HepG2 (cell line): Measurements from ENCODE around the gene BACE1-AS. TPM values are rescaled to one million over a fixed set of nuclear protein-coding genes. Genes with fewer than 3 reads are reported as not detected.

Experiments
- ATAC-seq: fragments of 200-7000 bp; cut with Tn5 transposase; 3 replicates; pipeline ENCODE4 v1.9.1; 2020; ENCODE audit warnings: mild to moderate bottlenecking, moderate library complexity
- BruUV-seq: library from RNA; stranded (reverse); fragments of 400-500 nt; replicated peaks from 2 replicates; lab custom pipeline; 2021; lab: Mats Ljungman, UMichigan
- CTCF ChIA-PET: fragments of 300-600 bp; formaldehyde crosslinking; extraction: SDS; loops from one replicate; lab custom pipeline; 2021; ENCODE audit warnings: low total read pairs, inconsistent platforms, low intra/inter-chr PET ratio; lab: Yijun Ruan, JAX
- POLR2A ChIA-PET: fragments of 350-600 bp; sonication (Branson Sonifier 250); formaldehyde crosslinking; loops from one replicate; lab custom pipeline; 2020; ENCODE audit warnings: antibody characterized with exemption, inconsistent platforms; lab: Yijun Ruan, JAX
- DNase-seq: peaks from one replicate; pipeline ENCODE4 v3.0.0-alpha.2; 2015; ENCODE audit warnings: low spot score
- FAIRE-seq: peaks from 3 replicates; lab custom pipeline; 2011; peaks lifted over from hg19 to GRCh38; lab: Jason Lieb, UNC
- H2AFZ ChIP-seq: one replicate; pipeline ENCODE4 v1.6.1; 2011; ENCODE audit warnings: low read length, inconsistent platforms
- H3K27ac ChIP-seq: fragments of 300-600 bp; 3 replicates; pipeline ENCODE4 v1.8.0; 2011; ENCODE audit warnings: mixed run types, mild to moderate bottlenecking, mixed read lengths, low read length, inconsistent platforms; ENCODE audit not compliant: insufficient read depth; ENCODE audit errors: extremely low read length
- H3K27me3 ChIP-seq, 2 experiments: fragments of 200-600 bp in 1 of 2; 2 replicates in 1 of 2; 3 replicates in 1 of 2; pipeline versions ENCODE4 v1.6.0 to v1.8.0; 2011; ENCODE audit warnings: low read length in 2 of 2, mild to moderate bottlenecking in 2 of 2, moderate library complexity in 2 of 2, inconsistent platforms in 1 of 2; ENCODE audit not compliant: insufficient read depth in 2 of 2, control insufficient read depth in 1 of 2
- H3K36me3 ChIP-seq, 2 experiments: fragments of 200-600 bp in 1 of 2; replicated peaks in 1 of 2; 2 replicates in 1 of 2; 3 replicates in 1 of 2; pipeline versions ENCODE4 v1.5.1 to v1.8.0; 2011; ENCODE audit warnings: low read length in 2 of 2, inconsistent platforms in 1 of 2; ENCODE audit not compliant: insufficient read depth in 2 of 2, control insufficient read depth in 1 of 2
- H3K4me1 ChIP-seq: 2 replicates; pipeline ENCODE4 v1.5.1; 2012; ENCODE audit warnings: low read length, inconsistent platforms; ENCODE audit not compliant: insufficient read depth
- H3K4me2 ChIP-seq: 2 replicates; pipeline ENCODE4 v1.6.0; 2011; ENCODE audit warnings: low read depth, low read length, inconsistent platforms
- H3K4me3 ChIP-seq, 3 experiments: fragments of 200-600 bp in 1 of 3; sonication (generic), shearing (Covaris generic) in 1 of 3; replicated peaks in 1 of 3; 2 replicates each; pipeline ENCODE4 v1.5.1; 2011 to 2016; ENCODE audit warnings: low read length in 3 of 3, inconsistent platforms in 2 of 3, low read depth in 2 of 3, mild to moderate bottlenecking in 2 of 3, control low read depth in 1 of 3, mixed read lengths in 1 of 3; ENCODE audit not compliant: insufficient read depth in 1 of 3
- H3K79me2 ChIP-seq: one replicate; pipeline ENCODE4 v1.6.1; 2011; ENCODE audit warnings: low read length, inconsistent platforms; ENCODE audit not compliant: insufficient read depth
- H3K9ac ChIP-seq: 2 replicates; pipeline ENCODE4 v1.6.0; 2011; ENCODE audit warnings: mild to moderate bottlenecking, low read depth, low read length, inconsistent platforms; ENCODE audit not compliant: insufficient read depth
- H3K9me3 ChIP-seq: 2 replicates; pipeline ENCODE4 v1.5.1; 2012; ENCODE audit warnings: mild to moderate bottlenecking, low read length
- H4K20me1 ChIP-seq: 2 replicates; pipeline ENCODE4 v1.6.0; 2011; ENCODE audit warnings: inconsistent platforms, mild to moderate bottlenecking, low read length, moderate library complexity; ENCODE audit not compliant: insufficient read depth
- CENPX ChIP-seq: sonication (generic); formaldehyde crosslinking; IDR thresholded peaks from 2 replicates; pipeline ENCODE4 v1.9.0; 2021; ENCODE audit warnings: mild to moderate bottlenecking, missing genetic modification reagents, moderate library complexity
- KLF12 ChIP-seq: sonication (generic); formaldehyde crosslinking; IDR thresholded peaks from 2 replicates; pipeline ENCODE4 v1.4.0; 2020; ENCODE audit warnings: missing genetic modification reagents, borderline replicate concordance
- KLF13 ChIP-seq: sonication (generic); formaldehyde crosslinking; IDR thresholded peaks from 2 replicates; pipeline ENCODE4 v1.4.0; 2020; ENCODE audit warnings: mild to moderate bottlenecking, missing genetic modification reagents
- SSRP1 ChIP-seq: IDR thresholded peaks from 2 replicates; pipeline ENCODE4 v1.6.1; 2016; ENCODE audit warnings: control low read depth
- TCF7 ChIP-seq: sonication (generic); IDR thresholded peaks from 2 replicates; pipeline ENCODE4 v1.6.1; 2016; ENCODE audit warnings: antibody characterized with exemption, low read depth
- ZNF484 ChIP-seq: sonication (generic); formaldehyde crosslinking; IDR thresholded peaks from 2 replicates; pipeline ENCODE4 v1.5.1; 2020; ENCODE audit warnings: mild to moderate bottlenecking, low read depth, missing genetic modification reagents, borderline replicate concordance
- WGBS: methylation state at CpG from one replicate; pipeline ENCODE4 v1.1.6; 2017; ENCODE audit warnings: low lambda C conversion rate; 5-methylcytosine and 5-hydroxymethylcytosine counted together
- in situ Hi-C: cut with HindIII; loops from 2 replicates; pipeline ENCODE4 v1.10.0; 2017; ENCODE audit warnings: low pct_unique_long_range_greater_than_20kb; ENCODE audit not compliant: extremely low pct_ligation_motif_present
- intact Hi-C: fragments of 100-400 bp; cut with micrococcal nuclease; formaldehyde crosslinking; loops from one replicate; pipeline ENCODE4 v1.10.0; 2022; ENCODE audit not compliant: unreplicated experiment
- polyA plus RNA-seq, 8 experiments: library from polyadenylated mRNA; depleted of rRNA in 3 of 8; stranded (reverse) in 7 of 8; unstranded in 1 of 8; fragments of >200 nt; fragmentation: Illumina TruSeq in 4 of 8; extraction: Trizol in 4 of 8; gene quantifications; 2 replicates each; pipeline versions ENCODE4 v1.2.1 to v1.2.3, GENCODE V29; 2011 to 2016; ENCODE audit warnings: low read depth in 4 of 8, missing spikeins in 1 of 8, mixed read lengths in 1 of 8; ENCODE audit not compliant: insufficient read depth in 1 of 8
- total RNA-seq, 5 experiments: library from RNA; depleted of rRNA; stranded (reverse); fragments of >200 nt; fragmentation: Illumina TruSeq; extraction: Trizol; gene quantifications; 2 replicates each; pipeline ENCODE4 v1.2.3, GENCODE V29; 2016; ENCODE audit warnings: low read depth in 1 of 5
- TF ChIP-seq, protein P1 (sequence below): IDR thresholded peaks from 2 replicates; pipeline ENCODE4 v1.6.1; 2016; ENCODE audit warnings: missing genetic modification reagents, missing compliant biosample characterization
- TF ChIP-seq, protein P2 (sequence below): conservative IDR thresholded peaks from 2 replicates; pipeline ENCODE4 v1.6.1; 2018; ENCODE audit warnings: missing genetic modification reagents

BACE1-AS gene
- total and polyA plus RNA-seq, 2 of the 13 experiments (the other 11 are each of a cell fraction or from before 2014, with no cell fraction given), result 2.0 to 3.9 TPM

- no peak for ATAC-seq
- no TSS peak for BruUV-seq
- intact Hi-C loops (no loop called here), in situ Hi-C loops (no loop called here)
- no peak overlapping the region for H2AFZ ChIP-seq
- H3K27ac ChIP-seq, result no peak overlapping the region
- no peak overlapping the region for H3K4me3 ChIP-seq
- H3K79me2 ChIP-seq, result no peaks in the 10 kb centered on the region
- no peaks in the 10 kb centered on the region; a peak in 1 of 5 replicates for H3K27me3 ChIP-seq
- no peaks in the 10 kb centered on the region for H3K36me3 ChIP-seq
- no peak overlapping the region for H3K9ac ChIP-seq
- H3K4me1 ChIP-seq, result peaks cover 58% of the 10 kb centered on the region
- DNase-seq, result no peak
- TF ChIP-seq ZNF484 (CRISPR knock-in tag) (no peak), KLF13 (CRISPR knock-in tag) (no peak), TCF7 (no peak), SSRP1 (CRISPR knock-in tag) (no peak), KLF12 (CRISPR knock-in tag) (0 out of 2 replicates have a peak, but pooled peaks have one; percentile 12), CENPX (CRISPR knock-in tag) (no peak)
- TF ChIP-seq, protein P1, sequence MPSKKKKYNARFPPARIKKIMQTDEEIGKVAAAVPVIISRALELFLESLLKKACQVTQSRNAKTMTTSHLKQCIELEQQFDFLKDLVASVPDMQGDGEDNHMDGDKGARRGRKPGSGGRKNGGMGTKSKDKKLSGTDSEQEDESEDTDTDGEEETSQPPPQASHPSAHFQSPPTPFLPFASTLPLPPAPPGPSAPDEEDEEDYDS (CRISPR knock-in tag), result no peak
- TF ChIP-seq, protein P2, sequence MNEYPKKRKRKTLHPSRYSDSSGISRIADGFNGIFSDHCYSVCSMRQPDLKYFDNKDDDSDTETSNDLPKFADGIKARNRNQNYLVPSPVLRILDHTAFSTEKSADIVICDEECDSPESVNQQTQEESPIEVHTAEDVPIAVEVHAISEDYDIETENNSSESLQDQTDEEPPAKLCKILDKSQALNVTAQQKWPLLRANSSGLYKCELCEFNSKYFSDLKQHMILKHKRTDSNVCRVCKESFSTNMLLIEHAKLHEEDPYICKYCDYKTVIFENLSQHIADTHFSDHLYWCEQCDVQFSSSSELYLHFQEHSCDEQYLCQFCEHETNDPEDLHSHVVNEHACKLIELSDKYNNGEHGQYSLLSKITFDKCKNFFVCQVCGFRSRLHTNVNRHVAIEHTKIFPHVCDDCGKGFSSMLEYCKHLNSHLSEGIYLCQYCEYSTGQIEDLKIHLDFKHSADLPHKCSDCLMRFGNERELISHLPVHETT (CRISPR knock-in tag), result no peak
- no peak for FAIRE-seq
- no peak overlapping the region for H3K4me2 ChIP-seq
- 52% methylated on average over 5 of the region's 5 CpGs for WGBS
- ChIA-PET CTCF (no interaction called here), POLR2A (interaction anchor here (1.2 to 7.1 kb wide), 3 partner anchors 11 to 24 kb away, joined by 3 to 62 read pairs (median 33); partner anchors contain the start of genes BACE1 and CEP164)
- H4K20me1 ChIP-seq, result no peaks in the 10 kb centered on the region
- no peaks in the 10 kb centered on the region for H3K9me3 ChIP-seq
These were observed 12.6 kb downstream of the BACE1-AS start for GRCh38 chr11:117303646-117304315.
